OCI-LY3 (cell line): ENCODE measurements around the gene LRRC1.

Source experiments
- EZH2phosphoT487 ChIP-seq: fragments of 200-600 bp; shearing (Covaris generic); IDR thresholded peaks from 2 replicates; pipeline ENCODE4 v1.6.1; 2018; ENCODE audit warnings: antibody characterized with exemption, mixed run types, low read depth
- TF ChIP-seq, protein P1 (sequence below): fragments of 200-600, 300-600 bp; sonication (generic); IDR thresholded peaks from 2 replicates; pipeline ENCODE4 v1.5.1; 2014; ENCODE audit warnings: antibody characterized with exemption, low read length, low read depth

DNA sequence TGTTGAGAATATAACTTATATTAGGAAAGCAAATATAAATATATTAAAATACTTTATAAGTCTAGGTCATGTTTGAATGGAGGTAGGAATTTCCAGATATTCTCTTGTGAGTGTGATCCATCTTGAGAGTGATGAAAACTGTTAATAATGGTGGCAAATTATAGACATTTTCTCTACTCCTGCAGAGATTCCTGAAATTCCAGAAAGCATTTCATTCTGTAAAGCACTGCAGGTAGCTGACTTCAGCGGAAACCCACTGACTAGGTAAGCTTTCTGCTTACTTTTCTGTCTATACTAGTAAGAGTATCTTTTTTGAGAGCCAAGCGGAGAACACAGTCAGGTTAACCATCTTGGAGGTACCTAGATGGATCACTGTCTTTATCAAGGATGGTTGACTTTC is 84.0 kb downstream of the LRRC1 start:
- TF ChIP-seq, protein P1, sequence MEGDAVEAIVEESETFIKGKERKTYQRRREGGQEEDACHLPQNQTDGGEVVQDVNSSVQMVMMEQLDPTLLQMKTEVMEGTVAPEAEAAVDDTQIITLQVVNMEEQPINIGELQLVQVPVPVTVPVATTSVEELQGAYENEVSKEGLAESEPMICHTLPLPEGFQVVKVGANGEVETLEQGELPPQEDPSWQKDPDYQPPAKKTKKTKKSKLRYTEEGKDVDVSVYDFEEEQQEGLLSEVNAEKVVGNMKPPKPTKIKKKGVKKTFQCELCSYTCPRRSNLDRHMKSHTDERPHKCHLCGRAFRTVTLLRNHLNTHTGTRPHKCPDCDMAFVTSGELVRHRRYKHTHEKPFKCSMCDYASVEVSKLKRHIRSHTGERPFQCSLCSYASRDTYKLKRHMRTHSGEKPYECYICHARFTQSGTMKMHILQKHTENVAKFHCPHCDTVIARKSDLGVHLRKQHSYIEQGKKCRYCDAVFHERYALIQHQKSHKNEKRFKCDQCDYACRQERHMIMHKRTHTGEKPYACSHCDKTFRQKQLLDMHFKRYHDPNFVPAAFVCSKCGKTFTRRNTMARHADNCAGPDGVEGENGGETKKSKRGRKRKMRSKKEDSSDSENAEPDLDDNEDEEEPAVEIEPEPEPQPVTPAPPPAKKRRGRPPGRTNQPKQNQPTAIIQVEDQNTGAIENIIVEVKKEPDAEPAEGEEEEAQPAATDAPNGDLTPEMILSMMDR: no peak
- no peak for TF ChIP-seq EZH2phosphoT487
